Measurements from ENCODE around the gene MSRB1.

Gene MSRB1

GRCh38 chr16:1936945-1937479 lies 6.0 kb downstream of the MSRB1 start:
- Histone ChIP-seq H3K27ac (replicated peaks) (peak overlapping the region; percentile 85; the same call in 1 of the 2 replicates), H3K4me3 (replicated peaks; ENCODE audit: insufficient read depth, low read length) (no peak overlapping the region), H3K27me3 (ENCODE audit: insufficient read depth, poor library complexity, severe bottlenecking) (no peaks in the 10 kb centered on the region)
- DNase-seq (ENCODE audit: low read depth in 1 of 2, low spot score in 1 of 2): no peak
- TF ChIP-seq REST (IDR thresholded peaks at IDR 0.05; ENCODE audit: insufficient replicate concordance, low read depth) (no peak), GABPA (IDR thresholded peaks at IDR 0.05; ENCODE audit: low read depth) (no peak), SPI1 (IDR thresholded peaks at IDR 0.05; ENCODE audit: borderline replicate concordance, low read depth) (no peak), CTCF (IDR thresholded peaks at IDR 0.05; ENCODE audit: insufficient read depth, low read length) (no peak), POLR2AphosphoS5 (IDR thresholded peaks at IDR 0.05; ENCODE audit: low read depth) (no peak)

- H3K4me3 ChIP-seq (replicated peaks; ENCODE audit: insufficient read depth, low read length): no peak overlapping the region
- no peaks in the 10 kb centered on the region for H3K27me3 ChIP-seq (ENCODE audit: insufficient read depth, poor library complexity, severe bottlenecking)
- no peak overlapping the region for H3K27ac ChIP-seq (replicated peaks)
- DNase-seq (ENCODE audit: low read depth in 1 of 2, low spot score in 1 of 2): no peak
- TF ChIP-seq REST (IDR thresholded peaks at IDR 0.05; ENCODE audit: insufficient replicate concordance, low read depth) (no peak), CTCF (IDR thresholded peaks at IDR 0.05; ENCODE audit: insufficient read depth, low read length) (no peak), POLR2AphosphoS5 (IDR thresholded peaks at IDR 0.05; ENCODE audit: low read depth) (no peak; the same call in 1 of the 2 replicates), SPI1 (IDR thresholded peaks at IDR 0.05; ENCODE audit: borderline replicate concordance, low read depth) (no peak), GABPA (IDR thresholded peaks at IDR 0.05; ENCODE audit: low read depth) (no peak)
Observed at GRCh38 chr16:1933097-1933661, 9.8 kb downstream of the MSRB1 start.

GRCh38 chr16:1932050-1933028 lies 10.7 kb downstream of the MSRB1 start:
- DNase-seq (ENCODE audit: low read depth in 1 of 2, low spot score in 1 of 2): peak in 1 of 2 experiments; percentile 28
- H3K27me3 ChIP-seq (ENCODE audit: insufficient read depth, poor library complexity, severe bottlenecking): no peaks in the 10 kb centered on the region
- no peak overlapping the region for H3K27ac ChIP-seq (replicated peaks)
- H3K4me3 ChIP-seq (replicated peaks; ENCODE audit: insufficient read depth, low read length): no peak overlapping the region
- no peak for TF ChIP-seq REST (IDR thresholded peaks at IDR 0.05; ENCODE audit: insufficient replicate concordance, low read depth)
- no peak for TF ChIP-seq SPI1 (IDR thresholded peaks at IDR 0.05; ENCODE audit: borderline replicate concordance, low read depth)
- no peak for TF ChIP-seq CTCF (IDR thresholded peaks at IDR 0.05; ENCODE audit: insufficient read depth, low read length)
- TF ChIP-seq GABPA (IDR thresholded peaks at IDR 0.05; ENCODE audit: low read depth): no peak
- no peak for TF ChIP-seq POLR2AphosphoS5 (IDR thresholded peaks at IDR 0.05; ENCODE audit: low read depth)

All from HL-60 (cell line).